ENCODE data around the gene GOLGA1.

The GOLGA1 gene

DNA sequence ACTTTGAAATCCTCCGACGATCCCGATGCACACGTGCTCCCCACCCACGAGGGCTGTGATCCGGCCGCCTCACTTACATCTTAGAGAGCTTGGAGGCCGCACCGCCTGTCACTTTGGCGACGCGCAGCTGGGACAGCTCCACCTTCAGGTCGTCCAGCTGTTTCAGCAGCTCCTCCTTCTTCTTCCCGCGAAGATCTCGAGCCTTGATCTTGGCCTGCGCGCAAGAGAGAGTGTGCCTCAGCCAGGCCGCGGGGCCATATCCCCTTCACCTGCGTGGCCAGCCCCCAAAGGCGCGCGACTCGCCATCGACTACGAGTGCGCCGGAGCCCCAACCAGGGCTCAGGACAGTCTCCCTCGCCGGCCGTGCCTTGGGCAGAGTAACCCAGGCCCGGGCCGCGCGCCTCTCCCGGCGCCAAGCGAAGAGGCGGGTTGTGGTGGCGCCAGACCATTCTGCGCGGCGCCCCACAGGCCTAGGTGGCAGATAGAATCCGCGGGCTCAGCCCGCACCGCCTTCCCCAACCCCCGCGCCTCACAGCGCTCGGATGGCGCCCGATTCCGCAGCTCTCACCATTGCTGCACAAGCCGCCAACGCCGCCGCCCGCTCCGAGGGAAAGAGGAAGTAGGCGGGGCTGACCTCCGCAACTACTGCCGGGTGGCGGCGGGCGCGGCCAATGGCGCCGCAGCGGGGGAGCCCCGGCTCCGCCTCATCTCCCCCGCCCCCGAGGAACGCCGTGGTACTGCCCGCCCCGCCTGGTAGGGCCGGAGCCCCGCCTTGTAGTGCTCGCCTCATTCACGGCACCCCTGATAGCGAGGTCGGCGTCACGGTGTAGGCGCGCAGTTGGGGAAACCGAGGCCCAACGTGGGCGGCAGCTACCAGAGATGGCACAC lies 79.3 kb downstream of the GOLGA1 start, which contains the start of the genes ARPC5L and RPL35:
Gene ARPC5L, plus strand, starts transcription at position 789 of the 888 bp plus-strand sequence. CDS start 7,161 bp downstream, outside the sequence.
Gene RPL35, minus strand, starts transcription at position 616 of the 888 bp plus-strand sequence. Its CDS starts 45 bp downstream, at position 571.
- peak; percentile 23 for TF ChIP-seq CTCF (IDR thresholded peaks at IDR 0.05; ENCODE audit: low read depth, low read length)

DNA sequence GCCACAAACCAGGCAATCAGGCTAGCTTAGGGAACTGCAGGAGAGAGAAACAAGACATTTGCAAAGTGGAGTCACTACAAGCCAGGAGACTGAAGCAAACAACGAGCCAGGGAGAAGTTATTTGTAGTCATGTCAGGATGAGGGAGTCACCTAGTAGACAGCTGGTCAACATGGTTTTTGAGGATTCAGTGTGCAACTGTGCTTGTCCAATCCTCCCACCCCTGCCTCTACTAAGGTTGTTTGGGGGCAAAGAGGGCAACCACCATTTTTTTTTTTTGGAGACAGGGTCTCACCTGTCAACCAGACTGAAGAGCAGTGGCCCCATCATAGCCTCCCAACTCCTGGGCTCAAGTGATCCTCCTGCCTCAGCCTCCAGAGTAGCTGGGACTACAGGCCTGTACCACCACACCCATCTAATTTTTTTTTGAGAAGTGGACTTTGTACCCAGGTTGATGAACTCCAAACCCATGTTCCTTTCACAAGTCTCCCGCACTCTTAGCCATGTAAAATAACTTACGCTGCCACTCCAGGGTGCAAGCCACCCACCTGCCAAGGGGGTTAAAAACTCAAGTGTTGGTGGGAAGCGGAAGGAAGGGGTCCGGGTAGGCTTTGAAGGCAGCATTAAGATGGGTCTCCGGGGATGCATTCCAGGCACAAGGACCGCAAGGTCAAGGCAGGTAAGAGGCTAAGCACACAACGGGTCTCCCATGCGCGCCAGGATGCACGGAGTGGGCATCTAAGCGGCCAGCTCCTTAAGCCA lies 80.1 kb downstream of the GOLGA1 start:
- TF ChIP-seq CTCF (IDR thresholded peaks at IDR 0.05; ENCODE audit: low read depth, low read length): no peak
- DNase-seq (ENCODE audit: extremely low read depth, low read depth): no peak

More for the DNA sequence above, 79.3 kb downstream of the GOLGA1 start, which contains the start of the genes ARPC5L and RPL35:
- peak; percentile 82 for DNase-seq (ENCODE audit: extremely low read depth, low read depth)

GRCh38 chr9:124859803-124860581 lies 80.9 kb downstream of the GOLGA1 start:
- TF ChIP-seq CTCF (IDR thresholded peaks at IDR 0.05; ENCODE audit: low read depth, low read length): no peak
- DNase-seq (ENCODE audit: extremely low read depth, low read depth): no peak

DNA sequence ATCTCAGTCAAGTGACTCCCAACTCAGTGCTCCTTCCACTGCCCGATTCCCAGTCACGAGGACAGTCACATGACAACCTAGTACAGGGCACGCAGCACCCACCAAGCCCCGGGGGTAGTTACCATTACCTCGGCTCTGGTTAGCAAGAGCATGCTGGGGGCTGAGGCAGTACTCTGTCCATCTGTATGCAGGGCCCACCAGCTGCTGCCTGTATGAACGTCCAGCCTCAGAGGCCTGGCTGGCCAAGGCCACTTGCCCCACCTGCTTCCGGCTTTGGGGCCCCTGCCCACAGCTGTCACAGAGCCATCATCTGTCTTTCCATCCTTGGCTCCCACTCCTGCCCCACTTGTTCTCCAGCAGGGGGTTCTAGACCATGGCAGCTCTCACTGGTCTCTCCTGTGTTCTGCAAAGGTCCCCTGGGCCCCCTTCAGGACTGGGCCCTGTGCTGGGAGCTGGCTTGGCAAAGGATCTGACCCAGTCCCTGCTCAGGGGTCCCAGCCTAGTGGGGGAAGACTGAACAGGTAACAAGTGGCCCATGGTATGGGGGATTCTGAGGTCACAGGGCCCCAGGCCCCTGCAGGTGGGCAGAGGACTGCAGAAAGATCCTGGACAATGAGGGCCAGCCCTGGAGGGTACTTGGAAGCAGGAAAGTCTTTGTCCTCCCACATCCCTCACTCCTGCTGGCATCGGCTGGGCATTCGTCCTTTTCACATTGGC lies 82.4 kb downstream of the GOLGA1 start:
- TF ChIP-seq CTCF (IDR thresholded peaks at IDR 0.05; ENCODE audit: low read depth, low read length): no peak
- no peak for DNase-seq (ENCODE audit: extremely low read depth, low read depth)

DNA sequence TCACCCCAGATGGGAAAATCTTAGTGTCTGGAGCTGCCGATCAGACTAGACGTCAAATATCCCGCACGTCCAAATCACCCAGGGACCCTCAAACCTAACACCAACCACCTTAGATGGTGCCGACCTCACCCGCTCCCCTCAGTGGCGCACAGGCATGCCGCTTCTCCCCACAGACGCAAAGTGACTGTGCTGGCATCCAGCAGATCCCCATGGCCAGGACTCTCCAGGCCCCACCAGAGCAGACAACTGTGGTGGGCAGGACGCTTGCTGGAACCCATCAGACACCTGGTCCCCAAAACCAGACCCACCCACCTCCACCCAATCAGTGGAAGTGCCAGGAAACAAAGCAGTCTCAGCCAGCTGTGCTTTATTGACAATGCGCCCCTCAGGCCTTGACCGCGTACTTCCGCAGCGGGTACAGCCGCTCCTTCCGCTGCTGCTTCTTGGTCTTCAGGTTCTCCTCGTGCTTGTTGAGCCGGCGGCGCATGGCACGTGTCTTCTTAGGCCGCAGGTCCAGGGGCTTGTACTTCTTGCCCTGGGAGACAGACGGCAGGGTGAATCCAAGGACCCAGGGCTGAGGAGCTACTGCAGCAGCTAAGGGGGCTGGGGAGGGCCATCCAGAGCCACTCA lies 83.2 kb downstream of the GOLGA1 start:
- TF ChIP-seq CTCF (IDR thresholded peaks at IDR 0.05; ENCODE audit: low read depth, low read length): no peak
- DNase-seq (ENCODE audit: extremely low read depth, low read depth): no peak

Data from AG09319 (cell line).